GM23338 (cell line): ENCODE measurements around the gene TMEM63A. TPM values are rescaled to one million over a fixed set of nuclear protein-coding genes. Genes with fewer than 3 reads are reported as not detected.

Experiments
- ATAC-seq: fragments of 200-7000 bp; cut with Tn5 transposase; 3 replicates; pipeline ENCODE4 v1.9.1; 2020
- DNase-seq: peaks from one replicate; pipeline ENCODE4 v3.0.0-alpha.2; 2015; ENCODE audit warnings: low spot score
- H2AFZ ChIP-seq: fragments of 200-600 bp; sonication (generic); 2 replicates; pipeline ENCODE4 v1.8.0; 2016; ENCODE audit warnings: antibody characterized with exemption, mild to moderate bottlenecking, moderate library complexity
- H3F3A ChIP-seq: fragments of 200-600 bp; sonication (generic); replicated peaks from 2 replicates; pipeline ENCODE4 v1.8.0; 2017; ENCODE audit warnings: antibody characterized with exemption, mixed run types, low read depth
- H3K27ac ChIP-seq: fragments of 200-600 bp; sonication (generic); 2 replicates; pipeline ENCODE4 v1.6.1; 2016; ENCODE audit warnings: low read depth
- H3K27me3 ChIP-seq: fragments of 200-600 bp; sonication (generic); 2 replicates; pipeline ENCODE4 v1.8.0; 2016; ENCODE audit warnings: mild to moderate bottlenecking, mixed run types, moderate library complexity; ENCODE audit not compliant: insufficient read depth
- H3K36me3 ChIP-seq: fragments of 200-600 bp; sonication (generic); 2 replicates; pipeline ENCODE4 v1.8.0; 2016; ENCODE audit warnings: mild to moderate bottlenecking; ENCODE audit not compliant: insufficient read depth
- H3K4me1 ChIP-seq: fragments of 200-600 bp; sonication (generic); 2 replicates; pipeline ENCODE4 v1.8.0; 2016; ENCODE audit warnings: mild to moderate bottlenecking, moderate library complexity; ENCODE audit not compliant: insufficient read depth
- H3K4me2 ChIP-seq: fragments of 200-600 bp; sonication (generic); 2 replicates; pipeline ENCODE4 v1.7.1; 2017; ENCODE audit warnings: mixed run types
- H3K4me3 ChIP-seq: fragments of 200-600 bp; sonication (generic); 2 replicates; pipeline ENCODE4 v1.6.1; 2016; ENCODE audit warnings: mixed run types
- H3K79me2 ChIP-seq: fragments of 200-600 bp; sonication (generic); replicated peaks from 2 replicates; pipeline ENCODE4 v1.8.0; 2017; ENCODE audit warnings: mild to moderate bottlenecking; ENCODE audit not compliant: insufficient read depth
- H3K9me2 ChIP-seq: fragments of 200-600 bp; sonication (generic); 2 replicates; pipeline ENCODE4 v1.8.0; 2017; ENCODE audit not compliant: insufficient read depth
- H4K20me1 ChIP-seq: fragments of 200-600 bp; sonication (generic); replicated peaks from 2 replicates; pipeline ENCODE4 v1.8.0; 2017; ENCODE audit warnings: mild to moderate bottlenecking; ENCODE audit not compliant: insufficient read depth
- H3K27ac Mint-ChIP-seq: 2 replicates; pipeline ENCODE4 v1.8.0; 2020; ENCODE audit warnings: inconsistent platforms, mild to moderate bottlenecking, moderate library complexity, mixed read lengths
- H3K27me3 Mint-ChIP-seq: 3 replicates; pipeline ENCODE4 v1.8.0; 2022; ENCODE audit warnings: low read depth, mild to moderate bottlenecking, moderate library complexity, mixed read lengths, inconsistent platforms; ENCODE audit not compliant: insufficient read depth, poor library complexity
- H3K36me3 Mint-ChIP-seq: 3 replicates; pipeline ENCODE4 v1.8.0; 2021; ENCODE audit warnings: low read depth, mild to moderate bottlenecking, inconsistent platforms, moderate library complexity, mixed read lengths
- H3K4me1 Mint-ChIP-seq: 3 replicates; pipeline ENCODE4 v1.8.0; 2020; ENCODE audit warnings: mild to moderate bottlenecking, inconsistent platforms, mixed read lengths
- H3K4me3 Mint-ChIP-seq: 3 replicates; pipeline ENCODE4 v1.8.0; 2021; ENCODE audit warnings: moderate library complexity, mild to moderate bottlenecking, inconsistent platforms, mixed read lengths
- H3K9me3 Mint-ChIP-seq: 3 replicates; pipeline ENCODE4 v1.8.0; 2020; ENCODE audit warnings: moderate library complexity, mild to moderate bottlenecking, inconsistent platforms, mixed read lengths
- CREB1 ChIP-seq: fragments of 250-450 bp; sonication (Bioruptor Pico); IDR thresholded peaks from 2 replicates; pipeline ENCODE4 v1.5.0; 2020; ENCODE audit warnings: low read depth, mild to moderate bottlenecking, moderate library complexity
- EZH2 ChIP-seq: fragments of 200-600 bp; sonication (generic); IDR thresholded peaks from one replicate; pipeline ENCODE4 v1.8.0; 2017; ENCODE audit warnings: antibody characterized with exemption, mild to moderate bottlenecking, low read depth; ENCODE audit not compliant: unreplicated experiment
- JUNB ChIP-seq: IDR thresholded peaks from one replicate; pipeline ENCODE4 v1.6.1; 2016; ENCODE audit warnings: antibody characterized with exemption; ENCODE audit not compliant: unreplicated experiment
- POLR2AphosphoS5 ChIP-seq: IDR thresholded peaks from 2 replicates; pipeline ENCODE4 v1.6.1; 2016; ENCODE audit warnings: antibody characterized with exemption, low read depth
- STAT1 ChIP-seq: IDR thresholded peaks from one replicate; pipeline ENCODE4 v1.6.1; 2016; ENCODE audit warnings: antibody characterized with exemption; ENCODE audit not compliant: unreplicated experiment
- ZNF114 ChIP-seq: fragments of 250-450 bp; sonication (Bioruptor Pico); IDR thresholded peaks from 2 replicates; pipeline ENCODE4 v1.5.0; 2020; ENCODE audit warnings: mild to moderate bottlenecking, moderate library complexity
- ZNF331 ChIP-seq: fragments of 250-450 bp; sonication (Bioruptor Pico); IDR thresholded peaks from 2 replicates; pipeline ENCODE4 v1.5.0; 2020; ENCODE audit warnings: low read depth, mild to moderate bottlenecking, moderate library complexity
- polyA plus RNA-seq: library from polyadenylated mRNA; unstranded; fragments of >200 nt; fragmentation: Nextera tagmentation; extraction: Ambion mirVana; gene quantifications from 2 replicates; pipeline ENCODE4 v1.2.1, GENCODE V29; 2016
- total RNA-seq: library from RNA; depleted of rRNA; stranded (reverse); fragments of >200 nt; shearing (Covaris generic); gene quantifications from 2 replicates; pipeline ENCODE4 v1.2.3, GENCODE V29; 2014
- TF ChIP-seq, protein P1 (sequence below): IDR thresholded peaks from one replicate; pipeline ENCODE4 v1.6.1; 2018; ENCODE audit warnings: antibody characterized with exemption; ENCODE audit not compliant: unreplicated experiment
- TF ChIP-seq, protein P2 (sequence below): IDR thresholded peaks from 2 replicates; pipeline ENCODE4 v1.6.1; 2016; ENCODE audit warnings: antibody characterized with exemption
- TF ChIP-seq, protein P3 (sequence below), 2 experiments: fragments of 200-600 bp in 1 of 2; sonication (generic) in 1 of 2; conservative IDR thresholded peaks; 2 replicates each; pipeline versions ENCODE4 v1.5.1 to v1.6.1; 2016 to 2017; ENCODE audit warnings: antibody characterized with exemption in 2 of 2, low read depth in 2 of 2, mild to moderate bottlenecking in 2 of 2, moderate library complexity in 1 of 2

TMEM63A gene
- total and polyA plus RNA-seq, 2 experiments from 2014 or later, result 31.7 to 76.9 TPM

DNA sequence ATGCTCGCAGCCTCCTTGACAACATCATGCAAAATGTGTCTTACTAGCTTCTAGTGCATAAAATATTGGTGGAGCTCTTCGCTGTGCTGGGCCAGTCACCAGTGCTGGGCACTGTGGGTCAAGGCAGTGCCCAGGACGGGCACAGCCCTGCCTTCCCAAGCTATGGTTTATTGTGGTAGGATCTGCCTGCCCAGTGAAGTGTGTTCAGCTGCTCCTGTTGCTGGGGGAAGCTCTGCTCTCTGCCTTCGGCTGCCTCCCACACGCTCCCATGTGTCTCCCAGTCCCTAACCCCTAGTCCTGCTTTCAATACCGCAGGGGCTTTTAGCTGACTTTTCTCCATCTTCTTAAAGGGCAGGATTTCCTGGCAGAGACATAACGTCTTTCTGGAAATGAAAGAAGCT lies 56.6 kb downstream of the TMEM63A start (continued):
- TF ChIP-seq, protein P1, sequence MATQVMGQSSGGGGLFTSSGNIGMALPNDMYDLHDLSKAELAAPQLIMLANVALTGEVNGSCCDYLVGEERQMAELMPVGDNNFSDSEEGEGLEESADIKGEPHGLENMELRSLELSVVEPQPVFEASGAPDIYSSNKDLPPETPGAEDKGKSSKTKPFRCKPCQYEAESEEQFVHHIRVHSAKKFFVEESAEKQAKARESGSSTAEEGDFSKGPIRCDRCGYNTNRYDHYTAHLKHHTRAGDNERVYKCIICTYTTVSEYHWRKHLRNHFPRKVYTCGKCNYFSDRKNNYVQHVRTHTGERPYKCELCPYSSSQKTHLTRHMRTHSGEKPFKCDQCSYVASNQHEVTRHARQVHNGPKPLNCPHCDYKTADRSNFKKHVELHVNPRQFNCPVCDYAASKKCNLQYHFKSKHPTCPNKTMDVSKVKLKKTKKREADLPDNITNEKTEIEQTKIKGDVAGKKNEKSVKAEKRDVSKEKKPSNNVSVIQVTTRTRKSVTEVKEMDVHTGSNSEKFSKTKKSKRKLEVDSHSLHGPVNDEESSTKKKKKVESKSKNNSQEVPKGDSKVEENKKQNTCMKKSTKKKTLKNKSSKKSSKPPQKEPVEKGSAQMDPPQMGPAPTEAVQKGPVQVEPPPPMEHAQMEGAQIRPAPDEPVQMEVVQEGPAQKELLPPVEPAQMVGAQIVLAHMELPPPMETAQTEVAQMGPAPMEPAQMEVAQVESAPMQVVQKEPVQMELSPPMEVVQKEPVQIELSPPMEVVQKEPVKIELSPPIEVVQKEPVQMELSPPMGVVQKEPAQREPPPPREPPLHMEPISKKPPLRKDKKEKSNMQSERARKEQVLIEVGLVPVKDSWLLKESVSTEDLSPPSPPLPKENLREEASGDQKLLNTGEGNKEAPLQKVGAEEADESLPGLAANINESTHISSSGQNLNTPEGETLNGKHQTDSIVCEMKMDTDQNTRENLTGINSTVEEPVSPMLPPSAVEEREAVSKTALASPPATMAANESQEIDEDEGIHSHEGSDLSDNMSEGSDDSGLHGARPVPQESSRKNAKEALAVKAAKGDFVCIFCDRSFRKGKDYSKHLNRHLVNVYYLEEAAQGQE, result no peak
- TF ChIP-seq ZNF331 (CRISPR knock-in tag), result no peak
- TF ChIP-seq, protein P2, sequence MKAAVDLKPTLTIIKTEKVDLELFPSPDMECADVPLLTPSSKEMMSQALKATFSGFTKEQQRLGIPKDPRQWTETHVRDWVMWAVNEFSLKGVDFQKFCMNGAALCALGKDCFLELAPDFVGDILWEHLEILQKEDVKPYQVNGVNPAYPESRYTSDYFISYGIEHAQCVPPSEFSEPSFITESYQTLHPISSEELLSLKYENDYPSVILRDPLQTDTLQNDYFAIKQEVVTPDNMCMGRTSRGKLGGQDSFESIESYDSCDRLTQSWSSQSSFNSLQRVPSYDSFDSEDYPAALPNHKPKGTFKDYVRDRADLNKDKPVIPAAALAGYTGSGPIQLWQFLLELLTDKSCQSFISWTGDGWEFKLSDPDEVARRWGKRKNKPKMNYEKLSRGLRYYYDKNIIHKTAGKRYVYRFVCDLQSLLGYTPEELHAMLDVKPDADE, result no peak
- TF ChIP-seq STAT1, result no peak
- TF ChIP-seq ZNF114 (CRISPR knock-in tag), result no peak
- TF ChIP-seq EZH2, result no peak
- no peak for TF ChIP-seq POLR2AphosphoS5
- no peak for TF ChIP-seq JUNB
- TF ChIP-seq CREB1 (CRISPR knock-in tag), result no peak
- TF ChIP-seq, protein P3, sequence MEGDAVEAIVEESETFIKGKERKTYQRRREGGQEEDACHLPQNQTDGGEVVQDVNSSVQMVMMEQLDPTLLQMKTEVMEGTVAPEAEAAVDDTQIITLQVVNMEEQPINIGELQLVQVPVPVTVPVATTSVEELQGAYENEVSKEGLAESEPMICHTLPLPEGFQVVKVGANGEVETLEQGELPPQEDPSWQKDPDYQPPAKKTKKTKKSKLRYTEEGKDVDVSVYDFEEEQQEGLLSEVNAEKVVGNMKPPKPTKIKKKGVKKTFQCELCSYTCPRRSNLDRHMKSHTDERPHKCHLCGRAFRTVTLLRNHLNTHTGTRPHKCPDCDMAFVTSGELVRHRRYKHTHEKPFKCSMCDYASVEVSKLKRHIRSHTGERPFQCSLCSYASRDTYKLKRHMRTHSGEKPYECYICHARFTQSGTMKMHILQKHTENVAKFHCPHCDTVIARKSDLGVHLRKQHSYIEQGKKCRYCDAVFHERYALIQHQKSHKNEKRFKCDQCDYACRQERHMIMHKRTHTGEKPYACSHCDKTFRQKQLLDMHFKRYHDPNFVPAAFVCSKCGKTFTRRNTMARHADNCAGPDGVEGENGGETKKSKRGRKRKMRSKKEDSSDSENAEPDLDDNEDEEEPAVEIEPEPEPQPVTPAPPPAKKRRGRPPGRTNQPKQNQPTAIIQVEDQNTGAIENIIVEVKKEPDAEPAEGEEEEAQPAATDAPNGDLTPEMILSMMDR (conservative IDR thresholded peaks at IDR 0.05; ENCODE audit: low read depth in 2 of 2), result no peak

DNA sequence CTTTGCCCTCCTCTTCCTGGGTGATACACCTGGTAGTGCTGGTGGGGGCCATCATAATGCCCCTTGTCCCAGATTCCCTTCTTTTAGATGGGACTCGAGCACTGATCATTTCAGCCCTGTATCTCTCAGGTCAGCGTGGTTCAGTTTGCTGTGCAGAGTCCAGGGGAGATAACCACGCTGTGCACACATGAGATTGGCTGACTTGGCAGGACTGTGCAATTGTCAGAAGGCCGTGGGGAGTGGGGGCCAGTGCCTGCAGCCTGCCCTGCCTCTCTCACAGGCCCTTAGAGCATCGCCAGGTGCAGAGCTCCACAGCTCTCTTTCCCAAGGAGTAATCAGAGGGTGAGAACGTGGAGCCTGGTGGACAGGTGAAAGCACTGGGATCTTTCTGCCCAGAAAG lies 57.1 kb downstream of the TMEM63A start:
- H3K4me2 ChIP-seq, result peak overlapping the region; percentile 55; the same call in 1 of the 2 replicates
- H3K27me3 ChIP-seq, result no peaks in the 10 kb centered on the region
- DNase-seq (no peak), ATAC-seq (no peak)
- H2AFZ ChIP-seq, result no peak overlapping the region
- H3F3A ChIP-seq, result 0 out of 2 replicates have a peak, but pooled peaks cover 3% of the 10 kb centered on the region
- Mint-ChIP-seq H3K9me3 (no peaks in the 10 kb centered on the region), H3K36me3 (peaks cover 8% of the 10 kb centered on the region; the same call in 2 of the 3 replicates), H3K4me3 (no peak overlapping the region), H3K4me1 (peaks cover 40% of the 10 kb centered on the region), H3K27ac (no peak overlapping the region), H3K27me3 (peaks cover 5% of the 10 kb centered on the region)
- H3K4me1 ChIP-seq, result peaks cover 19% of the 10 kb centered on the region
- H3K27ac ChIP-seq, result 0 out of 2 replicates have a peak overlapping the region, but pooled peaks have one; percentile 30
- no peak overlapping the region for H3K4me3 ChIP-seq
- no peaks in the 10 kb centered on the region for H3K9me2 ChIP-seq
- H3K79me2 ChIP-seq, result peaks cover 38% of the 10 kb centered on the region
- peaks cover 8% of the 10 kb centered on the region for H4K20me1 ChIP-seq
- H3K36me3 ChIP-seq, result no peaks in the 10 kb centered on the region
- no peak for TF ChIP-seq POLR2AphosphoS5
- TF ChIP-seq, protein P1, result no peak
- TF ChIP-seq ZNF331 (CRISPR knock-in tag), result no peak
- no peak for TF ChIP-seq STAT1
- no peak for TF ChIP-seq JUNB
- TF ChIP-seq CREB1 (CRISPR knock-in tag), result no peak
- TF ChIP-seq, protein P3 (conservative IDR thresholded peaks at IDR 0.05; ENCODE audit: low read depth in 2 of 2), result no peak
